Measurements from ENCODE around the gene SORL1-AS1.

- no peak for TF ChIP-seq POLR2A (IDR thresholded peaks at IDR 0.05; ENCODE audit: low read depth, low read length)
- TF ChIP-seq POLR2AphosphoS5 (IDR thresholded peaks at IDR 0.05; ENCODE audit: low read depth, low read length) = no peak
Measured at GRCh38 chr11:121461843-121462242, 9.1 kb upstream of the SORL1-AS1 start.

Measured in GM12892 (cell line).